GM18858 (cell line): ENCODE data around the gene CIP2A.

Experiments
- ATAC-seq: cut with Tn5 transposase; IDR thresholded peaks from one replicate; pipeline ENCODE4 v1.9.1; 2021; ENCODE audit not compliant: unreplicated experiment

Gene CIP2A

DNA sequence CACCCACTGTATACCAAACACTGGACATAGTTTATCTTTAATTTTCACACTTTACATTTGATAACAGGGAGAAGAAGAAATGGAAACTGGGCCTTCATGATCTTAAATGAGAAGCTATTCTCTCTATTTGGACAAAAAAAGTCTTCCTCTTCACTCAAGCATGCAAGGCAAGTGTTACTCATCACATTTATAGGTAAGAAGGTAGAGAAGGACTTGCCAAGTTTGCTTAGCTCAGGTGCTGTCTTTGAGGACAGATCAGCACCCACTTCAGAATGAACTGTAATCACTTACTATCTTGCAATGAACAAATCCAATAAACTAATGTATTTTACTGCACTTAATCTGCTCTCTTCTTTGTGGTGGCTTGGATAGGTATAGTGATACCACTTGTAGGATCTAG lies 77.7 kb downstream of the CIP2A start:
- ATAC-seq = no peak

DNA sequence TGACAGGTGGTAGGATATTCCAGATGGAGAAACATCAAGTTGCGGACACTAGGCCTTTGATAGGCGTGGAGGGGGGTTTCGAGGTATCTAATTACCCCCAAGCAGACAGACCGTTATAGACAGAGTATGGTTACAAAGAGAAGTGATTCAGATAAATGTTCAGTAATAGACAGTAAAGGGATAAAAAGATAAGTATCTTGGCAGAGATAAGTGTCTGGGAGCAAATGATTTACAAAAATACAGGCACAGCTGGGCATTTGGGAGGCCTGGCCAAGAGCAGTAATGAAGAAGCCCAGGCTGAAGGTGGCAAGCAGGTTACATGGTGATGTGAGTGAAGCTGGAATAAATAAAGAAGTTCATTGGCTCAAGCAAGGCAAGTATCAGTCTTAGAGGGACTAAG lies 78.2 kb downstream of the CIP2A start:
- ATAC-seq = no peak

DNA sequence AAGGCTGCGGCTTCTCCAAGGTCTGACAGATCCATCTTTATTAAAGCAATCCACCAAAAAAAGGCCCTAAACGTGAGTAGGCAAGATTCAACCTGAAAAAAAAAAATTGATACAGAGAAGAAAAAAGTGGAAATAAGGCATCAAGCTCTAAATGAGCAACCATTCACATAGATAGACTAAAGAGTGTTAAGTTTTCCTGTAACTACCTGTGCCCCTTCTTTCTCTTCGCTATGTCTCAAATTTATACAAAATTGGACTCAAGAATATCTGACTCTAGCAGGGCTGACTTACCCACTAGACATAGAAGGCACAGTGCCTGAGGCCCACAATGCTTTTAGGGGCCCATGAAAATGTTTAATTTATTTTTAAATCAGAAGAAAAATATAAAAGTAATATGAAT lies 78.7 kb downstream of the CIP2A start, which contains the start of gene MYH15:
MYH15 (minus strand) TSS at position 101 of the 400 bp plus-strand sequence; CDS start at position 35, 66 bp downstream.
- ATAC-seq = no peak

DNA sequence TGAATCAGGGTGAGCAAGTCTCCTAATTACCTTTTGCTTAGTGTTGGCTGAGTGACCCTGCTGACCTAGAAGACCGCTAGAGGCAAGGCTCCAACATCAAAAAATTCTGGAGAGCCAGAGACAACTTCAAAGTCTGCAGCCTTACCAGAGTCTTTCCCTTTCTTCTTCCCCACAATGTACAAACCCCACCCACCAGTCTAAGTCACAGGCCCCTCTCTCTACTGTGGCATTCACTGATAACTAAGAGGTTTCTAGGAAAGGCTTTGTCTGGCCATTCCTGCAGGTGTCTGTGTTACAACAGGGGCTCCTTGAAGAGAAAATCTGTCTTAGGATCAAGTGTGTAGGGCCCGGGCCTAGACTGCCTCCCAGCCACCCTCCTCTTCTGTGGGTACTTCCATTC lies 79.4 kb downstream of the CIP2A start:
- no peak for ATAC-seq

DNA sequence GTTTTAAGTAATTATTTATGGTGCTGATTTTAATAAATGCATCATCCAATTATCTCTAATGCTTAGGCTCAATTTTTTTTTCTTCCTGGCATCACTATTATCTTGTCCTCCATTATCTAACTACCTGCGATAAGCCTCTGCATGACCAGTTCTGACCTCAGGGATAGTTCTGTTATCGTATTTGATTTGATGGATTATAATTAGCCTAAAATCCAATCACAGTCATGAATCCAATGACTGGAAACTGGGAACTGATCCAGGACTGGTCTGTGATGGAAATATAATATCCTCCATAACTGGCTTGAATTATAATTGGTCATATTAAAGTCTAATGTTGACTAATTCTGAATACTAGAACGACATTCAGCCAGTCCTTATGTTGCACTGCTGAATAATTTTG lies 80.0 kb downstream of the CIP2A start:
- ATAC-seq = no peak

DNA sequence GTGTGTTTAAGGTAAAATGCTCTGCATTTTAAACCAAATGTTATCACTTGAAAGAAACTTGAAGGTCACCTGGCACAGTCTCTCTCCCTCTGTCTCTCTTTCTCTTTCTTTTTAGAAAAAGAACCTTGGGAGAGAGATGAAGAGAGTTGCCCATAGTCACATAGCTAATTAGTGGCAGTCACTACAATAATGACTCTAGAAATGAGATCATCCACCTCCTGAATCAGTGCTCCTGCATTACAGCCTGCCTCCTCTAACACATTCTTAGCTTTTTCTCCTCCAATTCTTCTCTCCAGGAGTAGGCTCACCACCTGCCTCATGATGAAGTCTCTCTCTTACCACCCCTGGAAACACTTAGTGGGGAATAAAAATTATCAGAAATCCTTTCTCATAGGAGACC lies 81.3 kb downstream of the CIP2A start:
- no peak for ATAC-seq

DNA sequence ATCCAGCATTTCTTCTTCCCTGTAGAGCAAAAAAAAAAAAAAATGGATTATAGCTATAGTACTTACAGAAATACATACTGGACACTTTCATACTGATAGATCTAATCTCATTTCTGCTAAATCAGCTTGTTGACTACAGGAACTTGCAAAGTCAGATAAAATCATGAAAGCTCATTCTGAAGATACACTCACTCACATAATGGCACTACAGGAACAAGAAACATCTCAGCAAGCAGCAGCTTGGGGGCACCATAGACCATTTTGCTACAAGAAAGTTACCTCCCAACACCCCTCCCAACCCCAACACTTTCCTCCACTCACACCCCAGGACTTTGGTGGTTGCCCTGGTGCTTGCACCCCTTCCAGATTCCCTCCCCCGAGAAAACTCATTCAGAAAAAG lies 83.4 kb downstream of the CIP2A start:
- no peak for ATAC-seq

DNA sequence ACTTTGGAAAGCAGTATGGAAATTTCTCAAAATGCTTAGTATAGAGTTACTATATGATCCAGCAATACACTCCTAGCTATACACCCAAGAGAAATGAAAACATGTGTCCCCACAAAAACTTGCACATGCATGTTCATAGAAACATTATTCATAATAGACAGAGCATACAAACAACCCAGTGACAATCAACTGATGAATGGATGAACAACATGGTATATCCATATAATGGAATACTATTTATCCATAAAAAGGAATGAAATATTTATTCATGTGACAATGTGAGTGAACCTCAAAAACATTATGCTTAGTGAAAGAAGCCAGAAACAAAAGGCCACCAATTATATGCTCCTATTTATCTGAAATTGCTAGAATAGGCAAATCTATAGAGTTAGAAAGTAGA lies 85.5 kb downstream of the CIP2A start:
- ATAC-seq = no peak

DNA sequence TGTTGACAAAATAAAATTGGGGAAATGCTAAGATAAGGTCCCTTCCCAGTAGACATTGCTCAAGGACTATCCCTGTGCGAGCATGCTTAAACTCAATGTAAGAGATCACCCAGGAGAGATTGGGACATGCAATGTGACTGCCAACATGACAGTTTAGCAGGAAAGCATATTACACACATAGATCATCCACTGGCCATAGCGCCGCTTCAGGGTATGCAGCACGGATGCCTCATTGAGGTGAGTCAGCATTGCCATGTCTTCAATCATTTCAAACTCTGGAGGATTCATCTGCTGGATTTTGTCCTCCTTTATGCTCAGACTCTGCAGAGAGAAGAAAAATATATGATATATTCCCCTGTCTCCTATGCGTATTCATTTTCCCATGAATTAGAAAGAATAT lies 87.7 kb downstream of the CIP2A start:
- ATAC-seq = no peak

DNA sequence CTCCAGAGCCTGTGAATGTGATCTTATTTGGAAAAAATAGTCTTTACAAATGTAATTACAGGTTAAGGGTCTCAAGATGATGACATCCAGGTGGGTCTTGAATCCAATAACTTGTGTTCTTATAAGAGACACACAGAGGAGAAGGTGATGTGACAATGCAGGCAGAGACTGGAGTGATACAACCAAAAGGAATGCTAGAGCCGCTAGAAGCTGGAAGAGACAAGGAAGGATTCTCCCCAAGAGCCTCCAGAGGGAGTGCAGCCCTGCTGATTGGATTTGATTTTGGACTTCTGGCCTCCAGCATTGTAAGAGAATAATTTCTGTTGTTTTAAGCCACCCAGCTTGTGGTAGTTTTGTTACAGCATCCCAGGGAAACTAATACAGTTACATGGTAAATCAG lies 88.5 kb downstream of the CIP2A start:
- no peak for ATAC-seq
